ENCODE measurements around the gene PCNT.

PCNT gene

DNA sequence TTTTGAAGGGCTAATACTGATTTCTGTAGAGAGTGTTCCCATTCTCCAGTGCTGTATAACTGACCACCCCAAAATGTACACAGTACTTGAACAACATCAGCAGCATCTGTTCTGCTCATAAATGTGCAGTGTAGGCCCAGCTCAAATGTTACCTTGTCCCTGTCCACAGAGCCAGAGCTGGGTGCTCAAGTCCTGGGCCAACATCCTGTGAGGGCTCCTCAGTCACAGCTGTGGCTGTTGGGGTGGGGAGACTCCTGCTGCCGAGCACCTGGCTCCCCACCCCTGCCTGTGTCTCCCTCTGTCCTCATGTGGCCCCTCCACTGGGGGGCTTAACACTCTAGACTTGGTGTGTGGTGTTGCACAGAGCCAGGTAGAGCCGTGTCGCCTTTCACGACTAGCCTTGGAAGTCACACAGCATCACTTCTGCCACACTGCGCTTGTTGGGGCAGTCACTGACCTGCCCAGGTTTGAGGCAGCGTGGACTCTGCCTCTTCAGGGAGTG lies 165.3 kb downstream of the PCNT start:
- TF ChIP-seq NFRKB (IDR thresholded peaks at IDR 0.05) (no peak), FOXA1 (IDR thresholded peaks at IDR 0.05) (no peak), ARNT (IDR thresholded peaks at IDR 0.05) (no peak), HDGF (IDR thresholded peaks at IDR 0.05; ENCODE audit: borderline replicate concordance) (no peak), SUZ12 (IDR thresholded peaks at IDR 0.05) (no peak), FOXK2 (IDR thresholded peaks at IDR 0.05) (no peak), ZNF384 (IDR thresholded peaks at IDR 0.05) (no peak), ELF4 (IDR thresholded peaks at IDR 0.05) (no peak), BHLHE40 (IDR thresholded peaks at IDR 0.05; ENCODE audit: borderline replicate concordance) (no peak), L3MBTL2 (conservative IDR thresholded peaks at IDR 0.05) (no peak), CTBP1 (IDR thresholded peaks at IDR 0.05; ENCODE audit: borderline replicate concordance) (no peak), LEF1 (IDR thresholded peaks at IDR 0.05; ENCODE audit: borderline replicate concordance) (no peak), TARDBP (IDR thresholded peaks at IDR 0.05) (no peak), FOXM1 (IDR thresholded peaks at IDR 0.05; ENCODE audit: borderline replicate concordance) (no peak), SP1 (IDR thresholded peaks at IDR 0.05) (no peak)
- TF ChIP-seq, protein P1, sequence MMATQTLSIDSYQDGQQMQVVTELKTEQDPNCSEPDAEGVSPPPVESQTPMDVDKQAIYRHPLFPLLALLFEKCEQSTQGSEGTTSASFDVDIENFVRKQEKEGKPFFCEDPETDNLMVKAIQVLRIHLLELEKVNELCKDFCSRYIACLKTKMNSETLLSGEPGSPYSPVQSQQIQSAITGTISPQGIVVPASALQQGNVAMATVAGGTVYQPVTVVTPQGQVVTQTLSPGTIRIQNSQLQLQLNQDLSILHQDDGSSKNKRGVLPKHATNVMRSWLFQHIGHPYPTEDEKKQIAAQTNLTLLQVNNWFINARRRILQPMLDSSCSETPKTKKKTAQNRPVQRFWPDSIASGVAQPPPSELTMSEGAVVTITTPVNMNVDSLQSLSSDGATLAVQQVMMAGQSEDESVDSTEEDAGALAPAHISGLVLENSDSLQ (IDR thresholded peaks at IDR 0.05) = no peak
- POLR2A ChIA-PET = no interaction called here
- CTCF ChIA-PET = no interaction called here
- DNase-seq (ENCODE audit: extremely low spot score) = no peak

DNA sequence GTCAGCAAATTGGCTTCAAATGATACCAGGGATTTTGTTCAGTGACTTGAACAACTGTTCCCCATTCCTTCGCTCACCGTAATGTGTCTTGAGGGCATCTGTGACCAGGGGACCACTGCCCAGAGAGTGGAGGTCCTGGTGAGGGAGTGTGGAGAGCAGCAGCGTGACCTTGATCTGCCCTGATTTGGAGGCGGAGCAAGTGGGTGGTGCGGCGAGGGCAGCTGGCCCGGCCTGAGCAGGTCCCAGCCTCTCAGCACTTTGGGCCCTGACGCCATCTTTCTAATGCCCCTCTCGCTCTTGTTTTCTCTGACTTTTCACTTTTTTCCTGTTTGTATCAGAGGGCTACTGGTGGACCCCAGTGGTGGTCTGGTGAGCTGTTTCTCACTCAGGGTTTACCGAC lies 165.8 kb downstream of the PCNT start:
- ChIA-PET POLR2A (no interaction called here), CTCF (no interaction called here)
- TF ChIP-seq ELF4 (IDR thresholded peaks at IDR 0.05) (no peak), HDGF (IDR thresholded peaks at IDR 0.05; ENCODE audit: borderline replicate concordance) (no peak), BHLHE40 (IDR thresholded peaks at IDR 0.05; ENCODE audit: borderline replicate concordance) (no peak), LEF1 (IDR thresholded peaks at IDR 0.05; ENCODE audit: borderline replicate concordance) (no peak), TARDBP (IDR thresholded peaks at IDR 0.05) (no peak), SP1 (IDR thresholded peaks at IDR 0.05) (no peak), FOXA1 (IDR thresholded peaks at IDR 0.05) (no peak), FOXM1 (IDR thresholded peaks at IDR 0.05; ENCODE audit: borderline replicate concordance) (no peak), FOXK2 (IDR thresholded peaks at IDR 0.05) (no peak), NFRKB (IDR thresholded peaks at IDR 0.05) (no peak), L3MBTL2 (conservative IDR thresholded peaks at IDR 0.05) (no peak), SUZ12 (IDR thresholded peaks at IDR 0.05) (no peak), ARNT (IDR thresholded peaks at IDR 0.05) (no peak), ZNF384 (IDR thresholded peaks at IDR 0.05) (no peak), CTBP1 (IDR thresholded peaks at IDR 0.05; ENCODE audit: borderline replicate concordance) (no peak)
- TF ChIP-seq, protein P1 (IDR thresholded peaks at IDR 0.05) = no peak
- no peak for DNase-seq (ENCODE audit: extremely low spot score)

DNA sequence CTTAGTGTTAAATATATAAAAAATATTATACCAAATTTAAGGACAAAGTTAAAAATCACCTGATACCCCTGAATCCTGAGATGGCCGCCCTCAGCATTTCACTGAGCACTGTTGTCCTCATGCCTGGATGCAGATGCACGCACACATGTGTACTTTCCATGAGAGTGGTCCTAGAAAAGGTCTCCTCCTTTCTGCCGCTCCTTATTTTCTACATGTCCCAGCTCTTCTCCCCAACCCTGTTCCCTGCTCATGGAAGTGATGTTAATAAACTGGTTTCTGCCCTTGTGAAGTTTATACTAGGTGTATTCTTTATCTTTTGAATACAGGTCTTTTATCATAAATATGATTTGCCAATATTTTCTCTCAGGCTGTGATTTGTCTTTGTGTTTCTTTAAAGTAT lies 167.6 kb downstream of the PCNT start:
- no peak for TF ChIP-seq HDGF (IDR thresholded peaks at IDR 0.05; ENCODE audit: borderline replicate concordance)
- ChIA-PET POLR2A (no interaction called here), CTCF (no interaction called here)

DNA sequence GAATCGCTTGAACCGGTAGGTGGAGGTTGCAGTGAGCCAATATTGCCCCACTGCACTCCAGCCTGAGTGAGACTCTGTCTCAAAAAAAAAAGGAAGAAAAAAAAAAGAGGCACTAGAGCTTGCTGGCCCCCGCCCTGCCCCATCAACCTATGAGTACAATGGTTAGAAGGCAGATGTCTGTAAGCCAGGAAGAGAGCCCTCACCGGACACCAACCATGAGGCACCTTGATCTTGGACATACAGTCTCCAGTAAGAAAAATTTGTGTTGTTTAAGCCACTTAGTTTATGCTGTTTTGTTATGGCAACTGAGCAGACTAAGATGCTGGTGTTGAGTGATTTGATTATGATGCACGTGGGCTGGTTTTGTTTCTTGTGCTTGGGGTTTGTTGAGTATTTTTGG lies 168.9 kb downstream of the PCNT start:
- ChIA-PET POLR2A (no interaction called here), CTCF (no interaction called here)
- no peak for DNase-seq (ENCODE audit: extremely low spot score)
- TF ChIP-seq HDGF (IDR thresholded peaks at IDR 0.05; ENCODE audit: borderline replicate concordance) (no peak), FOXK2 (IDR thresholded peaks at IDR 0.05) (no peak), ZNF384 (IDR thresholded peaks at IDR 0.05) (no peak), SUZ12 (IDR thresholded peaks at IDR 0.05) (no peak), CTBP1 (IDR thresholded peaks at IDR 0.05; ENCODE audit: borderline replicate concordance) (no peak), LEF1 (IDR thresholded peaks at IDR 0.05; ENCODE audit: borderline replicate concordance) (no peak), BHLHE40 (IDR thresholded peaks at IDR 0.05; ENCODE audit: borderline replicate concordance) (no peak)

More for the DNA sequence above, 167.6 kb downstream of the PCNT start:
- no peak for DNase-seq (ENCODE audit: extremely low spot score)

DNA sequence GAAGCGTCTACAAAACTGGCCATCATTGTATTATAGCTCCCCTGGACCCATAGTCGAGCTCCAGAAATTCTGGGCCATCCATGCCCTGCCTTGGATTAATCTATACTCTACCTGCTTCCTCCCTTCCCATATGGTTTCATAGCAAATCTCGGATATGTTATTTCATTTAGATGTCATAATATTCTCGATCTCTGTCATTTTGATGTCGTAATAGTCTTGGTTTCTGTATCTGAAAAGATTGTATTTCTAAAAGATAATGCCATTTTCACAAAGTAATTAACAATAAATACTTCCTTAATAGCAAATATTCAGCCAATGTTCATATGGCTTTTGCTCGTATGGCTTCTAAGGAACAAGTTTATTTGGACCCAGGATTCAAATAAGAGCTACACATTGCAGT lies 169.9 kb downstream of the PCNT start:
- ChIA-PET POLR2A (no interaction called here), CTCF (no interaction called here)
- no peak for TF ChIP-seq LEF1 (IDR thresholded peaks at IDR 0.05; ENCODE audit: borderline replicate concordance)
- TF ChIP-seq FOXM1 (IDR thresholded peaks at IDR 0.05; ENCODE audit: borderline replicate concordance) = no peak
- TF ChIP-seq ZNF384 (IDR thresholded peaks at IDR 0.05) = no peak
- TF ChIP-seq NFRKB (IDR thresholded peaks at IDR 0.05) = no peak
- no peak for TF ChIP-seq BHLHE40 (IDR thresholded peaks at IDR 0.05; ENCODE audit: borderline replicate concordance)
- no peak for TF ChIP-seq SUZ12 (IDR thresholded peaks at IDR 0.05)
- TF ChIP-seq, protein P1 (IDR thresholded peaks at IDR 0.05) = no peak
- no peak for TF ChIP-seq L3MBTL2 (conservative IDR thresholded peaks at IDR 0.05)
- no peak for TF ChIP-seq TARDBP (IDR thresholded peaks at IDR 0.05)
- no peak for TF ChIP-seq CTBP1 (IDR thresholded peaks at IDR 0.05; ENCODE audit: borderline replicate concordance)
- no peak for DNase-seq (ENCODE audit: extremely low spot score)
